ENCODE results near the gene FILIP1.

GRCh38 chr6:75409286-75409685 lies 84.3 kb downstream of the FILIP1 start:
- TF ChIP-seq POLR2A (IDR thresholded peaks at IDR 0.05) (no peak), CTCF (IDR thresholded peaks at IDR 0.05) (no peak), EP300 (IDR thresholded peaks at IDR 0.05; ENCODE audit: low read depth) (no peak)
